Natural killer cell (primary cell): ENCODE results near the gene TRAF3. TPM values are rescaled to one million over a fixed set of nuclear protein-coding genes. Genes with fewer than 3 reads are reported as not detected.

ENCODE experiments used
- ATAC-seq, 3 donors: fragments of 150-1000 bp in 2 of 3; fragments of 200-7000 bp in 1 of 3; cut with Tn5 transposase; 1 replicate in 1 of 3; 2 replicates in 2 of 3; pipeline ENCODE4 v1.10.0; 2021; ENCODE audit warnings: mild to moderate bottlenecking in 2 of 3, moderate library complexity in 2 of 3
- DNase-seq, 2 donors: peaks; one replicate each; pipeline versions ENCODE4 v3.0.0 to v3.0.0-alpha.2; 2013 to 2021; ENCODE audit warnings: mixed read lengths in 1 of 2
- H3K27ac ChIP-seq: one replicate; pipeline ENCODE4 v1.5.1; 2013; ENCODE audit warnings: mild to moderate bottlenecking, low read length
- H3K27me3 ChIP-seq: one replicate; pipeline ENCODE4 v1.6.1; 2013; ENCODE audit warnings: low read length; ENCODE audit not compliant: control insufficient read depth, insufficient read depth
- H3K36me3 ChIP-seq: one replicate; pipeline ENCODE4 v1.6.1; 2013; ENCODE audit warnings: low read length; ENCODE audit not compliant: control insufficient read depth, insufficient read depth
- H3K4me1 ChIP-seq: one replicate; pipeline ENCODE4 v1.6.1; 2013; ENCODE audit warnings: low read length; ENCODE audit not compliant: control insufficient read depth, insufficient read depth
- H3K4me3 ChIP-seq: one replicate; pipeline ENCODE4 v1.5.1; 2013; ENCODE audit warnings: low read length
- H3K9me3 ChIP-seq: one replicate; pipeline ENCODE4 v1.6.1; 2013; ENCODE audit warnings: low read length; ENCODE audit not compliant: control insufficient read depth, insufficient read depth
- H3K27ac Mint-ChIP-seq, 2 donors: one replicate each; pipeline ENCODE4 v1.8.0; 2022; ENCODE audit warnings: mild to moderate bottlenecking in 2 of 2, mixed read lengths in 2 of 2, moderate library complexity in 1 of 2
- H3K27me3 Mint-ChIP-seq, 2 donors: one replicate each; pipeline ENCODE4 v1.8.0; 2022; ENCODE audit warnings: low read depth in 2 of 2, mixed read lengths in 2 of 2
- H3K36me3 Mint-ChIP-seq: one replicate; pipeline ENCODE4 v1.8.0; 2022; ENCODE audit warnings: mixed read lengths
- H3K4me1 Mint-ChIP-seq, 2 donors: one replicate each; pipeline ENCODE4 v1.8.0; 2022; ENCODE audit warnings: mixed read lengths in 2 of 2
- H3K4me3 Mint-ChIP-seq: one replicate; pipeline ENCODE4 v1.8.0; 2022; ENCODE audit warnings: mild to moderate bottlenecking, moderate library complexity, mixed read lengths
- H3K9me3 Mint-ChIP-seq, 2 donors: one replicate each; pipeline ENCODE4 v1.8.0; 2022; ENCODE audit warnings: mixed read lengths in 2 of 2
- CTCF ChIP-seq: fragments of 200-600 bp; IDR thresholded peaks from one replicate; pipeline ENCODE4 v1.8.0; 2022; ENCODE audit warnings: antibody characterized with exemption
- WGBS: methylation state at CpG from one replicate; pipeline ENCODE4 v1.1.7; 2013; ENCODE audit warnings: missing lambda C conversion rate; ENCODE audit not compliant: insufficient coverage; 5-methylcytosine and 5-hydroxymethylcytosine counted together
- intact Hi-C: fragments of 100-400 bp; cut with micrococcal nuclease; formaldehyde crosslinking; loops from one replicate; pipeline ENCODE4 v1.14.2; 2022
- total RNA-seq, 4 donors: library from RNA; stranded (reverse); fragments of 120-200 nt in 1 of 4; gene quantifications; one replicate each; pipeline versions ENCODE4 v1.2.3 to v1.2.4, GENCODE V29; 2013 to 2022

The TRAF3 gene
- total RNA-seq, 3 donors from 2014 or later (not counting 1 experiment from before 2014, with no cell fraction given), result 21.0 to 31.6 (median 23.5) TPM

- Mint-ChIP-seq H3K27ac (no peak overlapping the region), H3K4me1 (no peaks in the 10 kb centered on the region), H3K9me3 (no peaks in the 10 kb centered on the region), H3K4me3 (no peak overlapping the region), H3K36me3 (no peaks in the 10 kb centered on the region), H3K27me3 (no peaks in the 10 kb centered on the region)
- no peak for TF ChIP-seq CTCF
- ATAC-seq (no peak), DNase-seq (no peak)
- intact Hi-C loops, result no loop called here
- no peak overlapping the region for H3K4me3 ChIP-seq
- no peaks in the 10 kb centered on the region for H3K36me3 ChIP-seq
- H3K27me3 ChIP-seq, result no peaks in the 10 kb centered on the region
- H3K4me1 ChIP-seq, result no peaks in the 10 kb centered on the region
- H3K27ac ChIP-seq, result no peak overlapping the region
- H3K9me3 ChIP-seq, result no peaks in the 10 kb centered on the region
- WGBS, result 72% methylated on average over 17 of the region's 17 CpGs
Measured at GRCh38 chr14:102754370-102755262, 22.6 kb upstream of the TRAF3 start.

GRCh38 chr14:102757646-102758045 is 19.6 kb upstream of the TRAF3 start:
- Histone ChIP-seq H3K27ac (no peak overlapping the region), H3K9me3 (no peaks in the 10 kb centered on the region), H3K4me1 (no peaks in the 10 kb centered on the region), H3K4me3 (no peak overlapping the region), H3K27me3 (no peaks in the 10 kb centered on the region), H3K36me3 (no peaks in the 10 kb centered on the region)
- ATAC-seq (no peak), DNase-seq (no peak)
- peaks cover 0 to 4% of the 10 kb centered on the region in 2 donors for H3K27me3 Mint-ChIP-seq
- intact Hi-C loops, result no loop called here
- no peak overlapping the region for H3K4me3 Mint-ChIP-seq
- no peak for TF ChIP-seq CTCF
- H3K27ac Mint-ChIP-seq, result no peak overlapping the region
- 95% methylated on average over 11 of the region's 11 CpGs for WGBS
- no peaks in the 10 kb centered on the region for H3K4me1 Mint-ChIP-seq
- no peaks in the 10 kb centered on the region for H3K36me3 Mint-ChIP-seq
- no peaks in the 10 kb centered on the region for H3K9me3 Mint-ChIP-seq

- H3K27me3 ChIP-seq, result no peaks in the 10 kb centered on the region
- H3K9me3 ChIP-seq, result no peaks in the 10 kb centered on the region
- no peaks in the 10 kb centered on the region for H3K36me3 Mint-ChIP-seq
- WGBS, result 68% methylated on average over 3 of the region's 5 CpGs
- no peaks in the 10 kb centered on the region for H3K4me1 ChIP-seq
- DNase-seq (no peak), ATAC-seq (no peak)
- no peak overlapping the region for H3K27ac ChIP-seq
- H3K4me3 ChIP-seq, result no peak overlapping the region
- H3K27me3 Mint-ChIP-seq, result peaks cover 0 to 4% of the 10 kb centered on the region in 2 donors
- H3K9me3 Mint-ChIP-seq, result no peaks in the 10 kb centered on the region
- intact Hi-C loops, result no loop called here
- H3K4me3 Mint-ChIP-seq, result no peak overlapping the region
- H3K27ac Mint-ChIP-seq, result no peak overlapping the region
- no peak for TF ChIP-seq CTCF
- H3K36me3 ChIP-seq, result no peaks in the 10 kb centered on the region
- H3K4me1 Mint-ChIP-seq, result no peaks in the 10 kb centered on the region
Measured at GRCh38 chr14:102758087-102758486, 19.2 kb upstream of the TRAF3 start.
